MCF 10A (cell line): ENCODE data around the gene DNM2. TPM values are rescaled to one million over a fixed set of nuclear protein-coding genes. Genes with fewer than 3 reads are reported as not detected.
A peak's percentile ranks its signal among the peaks of the same experiment; 100 is the strongest.

Experiments used
- BruUV-seq: library from RNA; stranded (reverse); fragments of 400-500 nt; replicated peaks from 2 replicates; lab custom pipeline; 2021; lab: Mats Ljungman, UMichigan
- CTCF ChIA-PET: fragments of 300-600 bp; sonication (Branson Sonifier 250); formaldehyde crosslinking; extraction: SDS; loops from one replicate; lab custom pipeline; 2021; ENCODE audit warnings: antibody characterized with exemption, inconsistent platforms; lab: Yijun Ruan, JAX
- POLR2A ChIA-PET: fragments of 300-600, 350-650 bp; sonication (Branson Sonifier 250); formaldehyde crosslinking; extraction: SDS; loops from one replicate; lab custom pipeline; 2020; ENCODE audit warnings: antibody characterized with exemption, inconsistent platforms; lab: Yijun Ruan, JAX
- DNase-seq: peaks from one replicate; pipeline ENCODE4 v3.0.0-alpha.2; 2018; ENCODE audit not compliant: unreplicated experiment
- H3K27ac Mint-ChIP-seq: one replicate; pipeline ENCODE4 v1.8.0; 2022; ENCODE audit warnings: mild to moderate bottlenecking, low read depth, mixed read lengths; ENCODE audit not compliant: unreplicated experiment
- H3K27me3 Mint-ChIP-seq: one replicate; pipeline ENCODE4 v1.8.0; 2022; ENCODE audit warnings: mixed read lengths; ENCODE audit not compliant: insufficient read depth, unreplicated experiment
- H3K36me3 Mint-ChIP-seq: one replicate; pipeline ENCODE4 v1.8.0; 2022; ENCODE audit warnings: mild to moderate bottlenecking, moderate library complexity, mixed read lengths; ENCODE audit not compliant: insufficient read depth, unreplicated experiment
- H3K4me1 Mint-ChIP-seq: one replicate; pipeline ENCODE4 v1.8.0; 2022; ENCODE audit warnings: mixed read lengths; ENCODE audit not compliant: insufficient read depth, unreplicated experiment
- H3K4me3 Mint-ChIP-seq: one replicate; pipeline ENCODE4 v1.8.0; 2022; ENCODE audit warnings: mild to moderate bottlenecking, moderate library complexity, mixed read lengths; ENCODE audit not compliant: unreplicated experiment
- H3K9me3 Mint-ChIP-seq: one replicate; pipeline ENCODE4 v1.8.0; 2022; ENCODE audit warnings: mixed read lengths; ENCODE audit not compliant: unreplicated experiment
- intact Hi-C: fragments of 100-400 bp; cut with micrococcal nuclease; formaldehyde crosslinking; loops from 2 replicates; pipeline ENCODE4 v1.14.1; 2022
- total RNA-seq: library from RNA; stranded (reverse); gene quantifications from 2 replicates; pipeline ENCODE4 v1.2.3, GENCODE V29; 2022
- TF ChIP-seq, protein P1 (sequence below): fragments of 200-600 bp; IDR thresholded peaks from one replicate; pipeline ENCODE4 v1.8.0; 2022; ENCODE audit warnings: antibody characterized with exemption, mild to moderate bottlenecking; ENCODE audit not compliant: unreplicated experiment

Gene DNM2
- total RNA-seq, 1 experiment from 2014 or later = 114 TPM

DNA sequence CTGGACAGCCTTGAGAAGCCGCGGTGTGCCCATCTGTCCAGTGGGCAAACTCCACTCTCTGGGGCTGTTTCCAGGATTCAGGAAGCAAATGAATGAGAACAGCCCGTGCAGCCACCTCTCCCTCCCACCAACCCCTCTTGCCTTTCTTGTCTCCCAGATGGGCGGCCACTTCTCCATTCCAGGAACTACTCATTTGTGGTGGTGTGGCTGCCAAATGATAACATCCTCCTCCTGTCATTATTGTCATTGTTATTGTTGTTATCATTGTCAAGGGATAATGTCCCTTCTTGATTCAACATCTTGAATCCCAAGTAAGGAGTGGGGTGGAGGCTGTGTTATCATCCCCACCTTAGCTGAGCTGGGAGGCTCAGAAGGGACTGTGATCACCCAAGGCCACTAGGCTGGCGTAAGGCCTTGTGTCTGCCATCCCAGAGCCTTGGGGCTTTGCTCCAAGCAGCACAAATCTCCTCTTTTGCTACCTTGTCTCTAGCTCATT, 1.6 kb downstream of the DNM2 start:
- TF ChIP-seq, protein P1, sequence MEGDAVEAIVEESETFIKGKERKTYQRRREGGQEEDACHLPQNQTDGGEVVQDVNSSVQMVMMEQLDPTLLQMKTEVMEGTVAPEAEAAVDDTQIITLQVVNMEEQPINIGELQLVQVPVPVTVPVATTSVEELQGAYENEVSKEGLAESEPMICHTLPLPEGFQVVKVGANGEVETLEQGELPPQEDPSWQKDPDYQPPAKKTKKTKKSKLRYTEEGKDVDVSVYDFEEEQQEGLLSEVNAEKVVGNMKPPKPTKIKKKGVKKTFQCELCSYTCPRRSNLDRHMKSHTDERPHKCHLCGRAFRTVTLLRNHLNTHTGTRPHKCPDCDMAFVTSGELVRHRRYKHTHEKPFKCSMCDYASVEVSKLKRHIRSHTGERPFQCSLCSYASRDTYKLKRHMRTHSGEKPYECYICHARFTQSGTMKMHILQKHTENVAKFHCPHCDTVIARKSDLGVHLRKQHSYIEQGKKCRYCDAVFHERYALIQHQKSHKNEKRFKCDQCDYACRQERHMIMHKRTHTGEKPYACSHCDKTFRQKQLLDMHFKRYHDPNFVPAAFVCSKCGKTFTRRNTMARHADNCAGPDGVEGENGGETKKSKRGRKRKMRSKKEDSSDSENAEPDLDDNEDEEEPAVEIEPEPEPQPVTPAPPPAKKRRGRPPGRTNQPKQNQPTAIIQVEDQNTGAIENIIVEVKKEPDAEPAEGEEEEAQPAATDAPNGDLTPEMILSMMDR = no peak
- H3K4me1 Mint-ChIP-seq = peaks cover 15% of the 10 kb centered on the region
- ChIA-PET POLR2A (interaction anchor here (0.6 to 2.9 kb wide), 2 partner anchors 31 to 117 kb away, joined by 3 to 29 read pairs; partner anchors contain the start of gene TMED1), CTCF (interaction anchor here (0.7 to 6.5 kb wide), 6 partner anchors 9 to 151 kb away, joined by 3 to 55 read pairs (median 12); partner anchors contain the start of genes QTRT1 and TMED1)
- intact Hi-C loops = loop anchor here (5.0 kb wide), 1 partner anchor 53 kb away; no protein-coding TSS in a partner anchor
- DNase-seq = no peak
- H3K9me3 Mint-ChIP-seq = no peaks in the 10 kb centered on the region
- TSS peak; percentile 20 for BruUV-seq
- H3K36me3 Mint-ChIP-seq = peaks cover 26% of the 10 kb centered on the region
- no peaks in the 10 kb centered on the region for H3K27me3 Mint-ChIP-seq
- peak overlapping the region; percentile 86 for H3K4me3 Mint-ChIP-seq
- peak overlapping the region; percentile 65 for H3K27ac Mint-ChIP-seq

DNA sequence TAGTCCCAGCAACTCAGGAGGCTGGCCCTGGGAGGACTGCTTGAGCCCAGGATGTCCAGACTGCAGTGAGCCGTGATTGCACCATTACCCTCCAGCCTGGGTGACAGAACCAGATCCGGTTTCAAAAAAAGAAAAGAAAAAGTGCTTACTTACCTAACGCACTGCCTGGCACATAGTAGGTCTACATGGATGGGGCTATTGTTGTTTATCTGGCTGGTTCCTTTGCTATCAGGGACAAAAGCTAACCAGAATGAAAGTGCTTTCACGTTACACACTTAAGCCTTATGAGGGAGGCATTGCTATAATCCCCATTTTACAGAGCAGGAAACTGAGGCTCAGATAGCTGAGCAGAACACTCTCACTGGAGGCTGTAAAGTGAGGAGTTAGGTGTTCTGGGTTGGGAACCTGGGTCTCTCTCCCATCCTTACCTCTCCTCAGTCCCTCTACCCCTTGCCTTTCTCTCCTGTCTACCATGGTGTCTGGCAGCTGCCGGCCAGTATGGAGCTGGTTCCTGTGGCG, 2.8 kb downstream of the DNM2 start:
- Mint-ChIP-seq H3K4me3 (no peak overlapping the region), H3K4me1 (peaks cover 15% of the 10 kb centered on the region), H3K27ac (no peak overlapping the region), H3K9me3 (no peaks in the 10 kb centered on the region), H3K27me3 (no peaks in the 10 kb centered on the region), H3K36me3 (peaks cover 26% of the 10 kb centered on the region)
- intact Hi-C loops = no loop called here
- TF ChIP-seq, protein P1 = no peak
- BruUV-seq = no TSS peak
- ChIA-PET POLR2A (interaction anchor here (0.6 to 1.5 kb wide), 2 partner anchors 19 to 152 kb away, joined by 3 to 4 read pairs; partner anchors contain the start of gene QTRT1), CTCF (interaction anchor here (0.6 kb wide), 1 partner anchor 143 kb away, joined by 4 read pairs; no protein-coding TSS in a partner anchor)
- no peak for DNase-seq

DNA sequence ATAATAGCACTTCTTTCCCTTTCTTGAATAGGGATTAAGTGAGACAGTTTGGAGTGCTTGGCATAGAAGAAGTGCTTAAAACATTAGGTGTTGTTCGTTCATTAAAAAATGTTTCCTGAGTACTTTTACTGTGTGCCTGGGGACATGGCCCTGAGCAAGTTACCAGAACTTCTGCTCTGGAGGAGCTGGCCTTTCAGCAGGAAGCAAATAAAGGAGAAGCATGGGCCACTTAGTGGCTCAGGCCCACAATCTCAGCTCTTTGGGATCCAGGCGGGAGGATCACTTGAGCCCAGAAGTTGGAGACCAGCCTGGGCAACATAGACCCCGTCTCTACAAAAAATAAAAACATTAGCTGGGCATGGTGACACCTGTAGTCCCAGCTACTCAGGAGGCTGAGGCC, 5.7 kb downstream of the DNM2 start:
- Mint-ChIP-seq H3K9me3 (no peaks in the 10 kb centered on the region), H3K4me3 (no peak overlapping the region)

More for the DNA sequence above, 5.7 kb downstream of the DNM2 start:
- intact Hi-C loops = no loop called here
- Mint-ChIP-seq H3K4me1 (peaks cover 9% of the 10 kb centered on the region), H3K27me3 (no peaks in the 10 kb centered on the region), H3K27ac (no peak overlapping the region), H3K36me3 (peaks cover 12% of the 10 kb centered on the region)
- no TSS peak for BruUV-seq
- ChIA-PET POLR2A (interaction anchor here (0.6 to 1.1 kb wide), 2 partner anchors 18 to 142 kb away, joined by 4 to 5 read pairs; no protein-coding TSS in a partner anchor), CTCF (interaction anchor here (1.1 kb wide), 1 partner anchor 141 kb away, joined by 4 read pairs; no protein-coding TSS in a partner anchor)
- no peak for DNase-seq
- TF ChIP-seq, protein P1 = no peak
